RPMI7951 (cell line): ENCODE results near the gene ABCC1. TPM values are rescaled to one million over a fixed set of nuclear protein-coding genes. Genes with fewer than 3 reads are reported as not detected.
"Not testable (repeated sequence)": the region's sequence is repeated elsewhere in the genome, so short reads cannot be mapped to it uniquely, and the experiment has no call there.

ENCODE experiments used
- DNase-seq: peaks from one replicate; pipeline ENCODE4 v3.0.0-alpha.2; 2012; ENCODE audit warnings: low read depth
- total RNA-seq: library from RNA; depleted of rRNA; stranded (reverse); fragments of >200 nt; shearing (Covaris generic); gene quantifications from 2 replicates; pipeline ENCODE4 v1.2.3, GENCODE V29; 2014

Gene ABCC1
- total RNA-seq, 1 experiment from 2014 or later, result 6.4 TPM

GRCh38 chr16:16158741-16159374 lies 209.4 kb downstream of the ABCC1 start:
- peak; percentile 4 for DNase-seq

GRCh38 chr16:16159662-16160061 lies 210.2 kb downstream of the ABCC1 start:
- DNase-seq, result no peak

GRCh38 chr16:16161319-16161718 lies 211.9 kb downstream of the ABCC1 start:
- no peak for DNase-seq

- not testable (repeated sequence) for DNase-seq
Measured at GRCh38 chr16:16161840-16162239, 212.4 kb downstream of the ABCC1 start.

GRCh38 chr16:16162591-16162990 lies 213.2 kb downstream of the ABCC1 start:
- no peak for DNase-seq

GRCh38 chr16:16163109-16163508 lies 213.7 kb downstream of the ABCC1 start:
- no peak for DNase-seq

DNA sequence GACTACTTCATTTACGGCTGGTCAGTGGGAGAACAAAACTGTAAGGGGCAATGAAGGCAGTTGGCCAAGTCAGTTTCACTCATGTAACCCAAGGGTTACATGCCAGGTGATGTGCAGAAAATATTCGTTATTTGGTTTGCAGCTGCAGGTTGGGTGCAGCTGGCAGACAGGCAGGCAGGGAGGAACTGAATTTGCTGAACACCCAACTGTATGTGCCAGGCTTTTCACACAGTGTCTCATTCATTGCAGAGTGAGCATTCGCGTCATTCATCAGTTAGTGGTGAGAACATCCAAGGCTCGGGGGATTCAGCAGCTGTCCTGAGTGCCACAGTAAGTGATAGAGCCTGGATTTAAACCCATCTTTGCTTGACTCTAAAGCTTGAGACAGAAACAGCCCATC lies 214.2 kb downstream of the ABCC1 start:
- DNase-seq, result no peak

GRCh38 chr16:16164243-16164642 lies 214.8 kb downstream of the ABCC1 start:
- DNase-seq, result no peak

- DNase-seq, result no peak
Measured at GRCh38 chr16:16166085-16166484, 216.7 kb downstream of the ABCC1 start.

GRCh38 chr16:16166949-16167348 lies 217.5 kb downstream of the ABCC1 start:
- no peak for DNase-seq

DNA sequence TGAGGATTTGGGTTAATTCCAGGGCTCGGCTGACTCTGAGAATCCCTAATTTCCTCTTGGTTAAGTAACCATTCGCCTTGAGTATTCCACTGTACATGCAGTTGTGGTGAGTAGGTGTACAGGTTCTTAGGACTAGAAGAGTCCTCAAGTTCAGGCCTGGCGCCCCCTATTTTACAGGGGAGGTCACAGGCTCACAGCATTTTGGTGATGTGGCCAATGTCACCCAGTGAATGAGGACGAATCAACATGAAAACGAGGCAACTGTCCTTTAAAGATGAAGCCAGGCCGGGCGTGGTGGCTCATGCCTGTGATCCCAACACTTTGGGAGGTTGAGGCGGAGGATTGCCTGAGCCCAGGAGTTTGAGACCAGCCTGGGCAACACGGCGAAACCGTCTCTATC lies 218.5 kb downstream of the ABCC1 start:
- no peak for DNase-seq

DNA sequence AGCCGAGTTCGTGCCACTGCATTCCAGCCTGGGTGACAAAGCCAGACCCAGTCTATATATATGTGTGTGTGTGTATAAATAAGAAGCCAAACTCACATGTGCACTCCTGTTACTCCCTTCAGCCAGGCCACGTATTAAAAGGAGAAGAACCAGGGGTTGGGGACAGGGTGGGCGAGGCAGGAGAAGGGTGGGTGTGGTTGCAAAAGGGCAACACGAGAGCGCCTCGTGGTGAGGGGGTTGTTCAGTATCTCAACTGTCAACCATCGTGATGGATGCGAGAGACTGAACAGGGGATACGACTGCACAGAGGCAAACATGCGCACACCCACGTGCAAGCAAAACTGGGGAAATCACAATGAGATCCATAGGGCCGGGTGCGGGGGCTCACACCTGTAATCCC lies 219.0 kb downstream of the ABCC1 start:
- no peak for DNase-seq

DNA sequence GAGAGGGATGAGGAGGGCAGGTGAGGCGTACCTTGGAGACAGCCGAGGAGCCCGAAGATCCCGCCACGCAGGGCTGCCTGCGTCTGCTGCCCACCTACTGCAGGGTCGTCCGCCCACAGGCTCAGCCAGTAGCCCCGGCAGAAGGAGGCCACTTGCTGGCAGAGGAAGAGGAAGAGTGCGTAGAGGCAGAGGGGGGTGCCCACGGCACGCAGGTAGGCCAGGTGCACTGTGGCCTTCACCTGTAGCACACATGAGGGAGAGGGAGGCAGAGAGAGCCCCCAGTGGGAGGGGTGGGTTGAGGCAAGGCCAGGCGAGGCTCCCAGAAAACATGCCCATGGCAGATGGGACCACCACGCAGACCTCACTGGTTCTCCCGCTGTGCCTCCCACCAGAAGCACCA lies 220.2 kb downstream of the ABCC1 start:
- no peak for DNase-seq

DNA sequence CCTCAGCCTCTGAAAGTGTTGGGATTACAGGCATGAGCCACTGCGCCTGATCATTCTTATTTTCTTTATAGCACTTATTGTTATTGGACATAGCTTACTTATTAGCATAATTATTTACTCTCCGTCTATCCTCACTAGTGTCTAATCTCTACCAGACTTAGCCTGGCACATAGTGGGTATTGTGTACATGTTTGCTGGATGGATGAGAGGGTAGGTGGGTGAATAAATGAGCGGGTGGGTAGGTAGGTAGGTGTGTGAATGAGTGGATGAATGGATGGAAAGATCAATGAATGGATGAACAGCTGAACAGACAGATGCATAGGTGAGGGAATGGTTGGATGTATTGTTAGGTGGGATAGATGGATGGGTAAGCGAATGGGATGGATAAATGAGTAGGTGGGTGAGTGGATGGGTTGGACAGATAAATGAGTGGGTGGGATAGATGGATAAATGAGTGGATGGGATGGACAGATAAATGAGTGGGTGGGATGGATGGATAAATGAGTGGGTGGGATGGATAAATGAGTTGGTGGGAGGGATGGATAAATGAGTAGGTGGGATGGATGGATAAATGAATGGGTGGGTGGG lies 222.0 kb downstream of the ABCC1 start:
- DNase-seq, result no peak

DNA sequence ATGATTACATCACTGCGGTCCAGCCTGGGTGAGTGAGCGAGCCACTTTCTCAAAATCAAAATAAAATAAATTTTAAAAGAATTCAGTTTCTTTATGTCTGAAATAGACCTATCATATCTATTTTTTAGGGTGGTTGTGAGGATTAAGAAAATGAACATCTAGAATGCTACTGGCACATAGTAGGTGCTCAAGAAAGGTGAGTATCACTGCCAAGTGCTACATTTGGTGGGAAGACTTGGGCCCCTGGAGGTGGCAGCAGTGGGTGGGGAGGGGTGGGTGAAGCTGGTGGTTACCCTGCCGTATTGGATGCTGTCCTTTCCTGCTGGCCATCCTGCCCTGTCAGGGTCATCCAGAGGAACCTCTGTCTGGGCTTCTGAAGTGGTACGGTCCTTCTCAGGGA lies 223.6 kb downstream of the ABCC1 start:
- no peak for DNase-seq

GRCh38 chr16:16175296-16175695 lies 225.9 kb downstream of the ABCC1 start:
- no peak for DNase-seq

- DNase-seq, result no peak
Measured at GRCh38 chr16:16176328-16176727, 226.9 kb downstream of the ABCC1 start.

GRCh38 chr16:16178455-16179162 lies 229.2 kb downstream of the ABCC1 start:
- no peak for DNase-seq

- DNase-seq, result not testable (repeated sequence)
Measured at GRCh38 chr16:16181748-16182147, 232.3 kb downstream of the ABCC1 start.

- DNase-seq, result no peak
Measured at GRCh38 chr16:16182918-16183317, 233.5 kb downstream of the ABCC1 start.

GRCh38 chr16:16183562-16183961 lies 234.1 kb downstream of the ABCC1 start:
- no peak for DNase-seq

DNA sequence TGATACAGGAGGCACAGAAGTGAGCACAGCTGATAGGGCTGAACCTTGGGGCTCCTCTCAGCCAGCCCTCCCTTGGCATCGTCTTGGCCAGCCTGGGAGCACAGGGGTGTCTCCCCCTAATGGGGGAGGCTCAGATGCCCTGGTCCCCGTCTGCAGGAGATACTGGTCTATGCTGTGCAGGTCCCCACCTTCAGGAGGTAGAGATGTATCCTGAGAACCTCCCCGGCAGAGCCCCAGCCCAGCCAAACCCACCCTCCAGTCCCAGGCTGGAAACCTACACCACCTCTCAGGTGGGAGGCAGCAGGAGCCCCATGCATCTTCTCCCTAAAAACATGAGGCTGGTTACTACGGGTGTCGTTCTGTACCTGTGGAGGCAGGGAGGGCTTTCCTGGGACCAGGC lies 235.2 kb downstream of the ABCC1 start:
- DNase-seq, result no peak

GRCh38 chr16:16185095-16185494 lies 235.7 kb downstream of the ABCC1 start:
- DNase-seq, result no peak
